DOHH2 (cell line): ENCODE measurements around the gene SPSB1.

Experiments
- H3F3A ChIP-seq: fragments of 200-600 bp; sonication (generic), shearing (Covaris generic); 2 replicates; pipeline ENCODE4 v1.6.0; 2016; ENCODE audit warnings: antibody characterized with exemption, mild to moderate bottlenecking; ENCODE audit not compliant: control insufficient read depth, insufficient read depth
- H3K27ac ChIP-seq: fragments of 200-600 bp; sonication (generic); 2 replicates; pipeline ENCODE4 v1.5.1; 2014; ENCODE audit warnings: low read depth, mild to moderate bottlenecking, low read length, moderate library complexity
- H3K27me3 ChIP-seq: fragments of 200-600 bp; sonication (generic); 2 replicates; pipeline ENCODE4 v1.6.1; 2014; ENCODE audit warnings: mild to moderate bottlenecking, low read length, mixed read lengths; ENCODE audit not compliant: control insufficient read depth
- H3K36me3 ChIP-seq: fragments of 200-600 bp; sonication (generic); 2 replicates; pipeline ENCODE4 v1.6.1; 2014; ENCODE audit warnings: mild to moderate bottlenecking, low read length, moderate library complexity, mixed read lengths; ENCODE audit not compliant: control insufficient read depth
- H3K4me1 ChIP-seq: fragments of 200-600 bp; sonication (generic); 2 replicates; pipeline ENCODE4 v1.6.1; 2014; ENCODE audit warnings: mild to moderate bottlenecking, low read length, mixed read lengths; ENCODE audit not compliant: control insufficient read depth
- H3K4me2 ChIP-seq: fragments of 200-600 bp; sonication (generic); 2 replicates; pipeline ENCODE4 v1.6.0; 2014; ENCODE audit warnings: mild to moderate bottlenecking, low read length, moderate library complexity
- H3K4me3 ChIP-seq: fragments of 200-600 bp; sonication (generic); 2 replicates; pipeline ENCODE4 v1.5.1; 2014; ENCODE audit warnings: mild to moderate bottlenecking, low read length, mixed read lengths
- H3K79me2 ChIP-seq: fragments of 200-600 bp; sonication (generic); 2 replicates; pipeline ENCODE4 v1.6.1; 2014; ENCODE audit warnings: mild to moderate bottlenecking, low read length, mixed read lengths; ENCODE audit not compliant: control insufficient read depth
- H3K9me2 ChIP-seq: fragments of 200-600 bp; sonication (generic); replicated peaks from 2 replicates; pipeline ENCODE4 v1.6.1; 2014; ENCODE audit warnings: mild to moderate bottlenecking, low read length, mixed read lengths; ENCODE audit not compliant: control insufficient read depth
- H3K9me3 ChIP-seq: fragments of 200-600 bp; sonication (generic); 2 replicates; pipeline ENCODE4 v1.6.1; 2014; ENCODE audit warnings: antibody characterized with exemption, low read length, mixed read lengths; ENCODE audit not compliant: control insufficient read depth, insufficient read depth
- H4K20me1 ChIP-seq: fragments of 200-600 bp; sonication (generic); 2 replicates; pipeline ENCODE4 v1.6.0; 2014; ENCODE audit warnings: low read depth, mild to moderate bottlenecking, antibody characterized with exemption, low read length, moderate library complexity; ENCODE audit not compliant: control insufficient read depth, insufficient read depth
- EZH2phosphoT487 ChIP-seq: fragments of 200-600 bp; sonication (generic); IDR thresholded peaks from 2 replicates; pipeline ENCODE4 v1.6.1; 2017; ENCODE audit warnings: borderline replicate concordance, mild to moderate bottlenecking, antibody characterized with exemption, low read length, moderate library complexity, mixed read lengths
- TF ChIP-seq, protein P1 (sequence below): fragments of 200-600 bp; sonication (generic); IDR thresholded peaks from one replicate; pipeline ENCODE4 v1.5.1; 2014; ENCODE audit warnings: antibody characterized with exemption, mild to moderate bottlenecking, low read depth, low read length; ENCODE audit not compliant: poor library complexity, severe bottlenecking

The SPSB1 gene

DNA sequence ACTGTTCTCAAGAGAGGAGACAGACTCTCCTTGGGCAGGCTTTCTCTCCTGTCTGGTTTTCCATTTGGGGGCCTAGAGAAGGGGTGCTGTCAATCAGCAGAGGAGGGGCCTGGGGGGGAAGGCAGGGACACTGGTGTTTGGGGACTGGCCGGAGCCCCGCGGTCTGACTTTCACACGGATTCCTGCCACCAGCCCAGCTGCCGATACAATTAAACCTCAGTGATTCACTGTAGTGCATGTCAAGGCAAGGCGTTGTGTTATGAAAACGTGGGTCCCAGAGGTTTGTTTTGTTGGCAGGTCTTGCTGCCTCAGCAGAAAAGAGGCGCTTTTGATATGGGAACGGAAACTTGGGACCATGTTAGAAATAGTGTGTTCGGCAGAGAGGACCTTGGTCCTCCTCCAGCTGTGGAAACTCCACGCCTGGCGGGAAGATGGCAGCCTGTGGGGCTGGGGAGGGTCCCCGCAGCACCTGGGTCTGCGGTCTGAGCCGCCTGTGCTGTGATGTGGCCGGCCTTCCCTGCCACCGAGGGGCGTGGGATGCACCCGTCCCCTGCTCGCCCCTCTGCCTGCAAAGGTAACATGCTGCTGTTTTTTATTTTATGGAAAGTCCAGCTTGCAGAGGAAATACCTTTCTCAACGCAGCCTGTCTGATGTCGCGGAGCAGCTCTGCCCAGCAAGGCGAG is 47.6 kb downstream of the SPSB1 start:
- no peaks in the 10 kb centered on the region for H4K20me1 ChIP-seq
- no peaks in the 10 kb centered on the region for H3F3A ChIP-seq
- no peak overlapping the region for H3K27ac ChIP-seq
- no peak overlapping the region for H3K4me3 ChIP-seq
- no peaks in the 10 kb centered on the region for H3K9me2 ChIP-seq
- TF ChIP-seq, protein P1, sequence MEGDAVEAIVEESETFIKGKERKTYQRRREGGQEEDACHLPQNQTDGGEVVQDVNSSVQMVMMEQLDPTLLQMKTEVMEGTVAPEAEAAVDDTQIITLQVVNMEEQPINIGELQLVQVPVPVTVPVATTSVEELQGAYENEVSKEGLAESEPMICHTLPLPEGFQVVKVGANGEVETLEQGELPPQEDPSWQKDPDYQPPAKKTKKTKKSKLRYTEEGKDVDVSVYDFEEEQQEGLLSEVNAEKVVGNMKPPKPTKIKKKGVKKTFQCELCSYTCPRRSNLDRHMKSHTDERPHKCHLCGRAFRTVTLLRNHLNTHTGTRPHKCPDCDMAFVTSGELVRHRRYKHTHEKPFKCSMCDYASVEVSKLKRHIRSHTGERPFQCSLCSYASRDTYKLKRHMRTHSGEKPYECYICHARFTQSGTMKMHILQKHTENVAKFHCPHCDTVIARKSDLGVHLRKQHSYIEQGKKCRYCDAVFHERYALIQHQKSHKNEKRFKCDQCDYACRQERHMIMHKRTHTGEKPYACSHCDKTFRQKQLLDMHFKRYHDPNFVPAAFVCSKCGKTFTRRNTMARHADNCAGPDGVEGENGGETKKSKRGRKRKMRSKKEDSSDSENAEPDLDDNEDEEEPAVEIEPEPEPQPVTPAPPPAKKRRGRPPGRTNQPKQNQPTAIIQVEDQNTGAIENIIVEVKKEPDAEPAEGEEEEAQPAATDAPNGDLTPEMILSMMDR, result no peak
- TF ChIP-seq EZH2phosphoT487, result no peak
- peaks cover 12% of the 10 kb centered on the region for H3K4me1 ChIP-seq
- peaks cover 2% of the 10 kb centered on the region; the same call in 1 of the 2 replicates for H3K79me2 ChIP-seq
- H3K36me3 ChIP-seq, result no peaks in the 10 kb centered on the region
- no peaks in the 10 kb centered on the region for H3K9me3 ChIP-seq
- no peak overlapping the region for H3K4me2 ChIP-seq
- H3K27me3 ChIP-seq, result no peaks in the 10 kb centered on the region

DNA sequence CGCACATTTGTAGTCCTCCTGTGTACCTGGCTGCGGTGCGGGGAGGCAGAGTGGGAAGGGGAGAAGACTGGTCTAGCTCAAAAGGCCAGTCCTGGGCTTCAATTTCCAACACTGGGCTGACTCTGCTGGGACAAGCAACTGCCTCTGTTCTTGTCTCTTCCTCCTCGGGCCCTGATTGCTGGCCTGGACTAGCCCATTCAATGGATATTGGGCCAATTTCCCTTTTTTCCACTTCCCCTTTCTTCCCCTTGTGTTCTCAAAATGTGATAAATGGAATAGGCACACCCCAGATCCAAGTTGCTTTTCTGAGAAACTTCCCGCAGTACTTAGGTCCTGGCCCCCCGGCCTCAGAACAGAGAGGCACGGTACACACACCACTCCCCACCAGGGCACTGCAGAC is 48.2 kb downstream of the SPSB1 start:
- Histone ChIP-seq H3K4me1 (peaks cover 15% of the 10 kb centered on the region), H3K9me3 (no peaks in the 10 kb centered on the region), H3K36me3 (no peaks in the 10 kb centered on the region), H3K27me3 (no peaks in the 10 kb centered on the region), H3K79me2 (0 out of 2 replicates have a peak, but pooled peaks cover 3% of the 10 kb centered on the region), H3K9me2 (no peaks in the 10 kb centered on the region), H4K20me1 (no peaks in the 10 kb centered on the region), H3K27ac (no peak overlapping the region), H3F3A (no peaks in the 10 kb centered on the region), H3K4me3 (no peak overlapping the region), H3K4me2 (no peak overlapping the region)
- TF ChIP-seq, protein P1, result no peak
- TF ChIP-seq EZH2phosphoT487, result no peak

DNA sequence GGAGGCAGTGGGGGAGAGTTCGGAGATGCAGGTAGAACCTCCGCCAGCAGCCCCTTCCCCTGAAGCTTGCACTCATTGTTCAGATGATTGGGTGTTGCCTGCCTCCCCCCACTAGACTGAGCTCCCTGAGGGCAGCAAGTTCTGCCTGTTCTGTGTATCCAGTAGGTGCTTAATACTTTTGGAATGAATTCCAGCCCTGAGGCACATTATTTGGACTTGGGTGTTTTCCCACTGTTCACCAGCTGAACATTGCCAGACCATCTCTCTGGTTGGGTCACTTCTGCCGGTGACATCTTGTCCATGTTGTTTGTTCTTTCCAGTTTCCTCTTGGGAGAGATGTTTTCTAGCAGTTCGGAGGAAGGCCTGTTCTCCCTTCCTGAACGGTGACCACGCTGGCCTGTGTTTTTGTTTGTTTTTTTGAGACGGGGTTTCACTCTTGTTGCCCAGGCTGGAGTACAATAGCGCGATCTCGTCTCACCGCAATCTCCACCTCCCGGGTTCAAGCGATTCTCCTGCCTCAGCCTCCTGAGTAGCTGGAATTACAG is 48.7 kb downstream of the SPSB1 start:
- Histone ChIP-seq H3K9me2 (no peaks in the 10 kb centered on the region), H3F3A (no peaks in the 10 kb centered on the region), H3K79me2 (0 out of 2 replicates have a peak, but pooled peaks cover 3% of the 10 kb centered on the region), H3K27me3 (no peaks in the 10 kb centered on the region), H3K36me3 (no peaks in the 10 kb centered on the region), H3K4me2 (no peak overlapping the region), H3K4me3 (no peak overlapping the region), H3K4me1 (peaks cover 20% of the 10 kb centered on the region), H3K27ac (no peak overlapping the region), H3K9me3 (no peaks in the 10 kb centered on the region), H4K20me1 (no peaks in the 10 kb centered on the region)
- TF ChIP-seq, protein P1, result no peak
- TF ChIP-seq EZH2phosphoT487, result no peak
